Fibroblast of villous mesenchyme (primary cell): ENCODE results near the gene EVX1. TPM values are rescaled to one million over a fixed set of nuclear protein-coding genes. Genes with fewer than 3 reads are reported as not detected.

Experiments
- DNase-seq: peaks from one replicate; pipeline ENCODE4 v3.0.0-alpha.2; 2010; ENCODE audit warnings: low read depth
- H3K4me3 ChIP-seq: 2 replicates; pipeline ENCODE4 v1.5.1; 2011; ENCODE audit warnings: low read depth, mild to moderate bottlenecking, low read length
- CTCF ChIP-seq: IDR thresholded peaks from 2 replicates; pipeline ENCODE4 v1.5.1; 2012; ENCODE audit warnings: low read depth, mild to moderate bottlenecking, low read length; ENCODE audit not compliant: insufficient read depth
- total RNA-seq: library from RNA; depleted of rRNA; stranded (reverse); fragments of >200 nt; gene quantifications from 2 replicates; pipeline ENCODE4 v1.2.3, GENCODE V29; 2012

Gene EVX1
- total RNA-seq, 1 donor: not detected

- DNase-seq: no peak
- TF ChIP-seq CTCF: no peak
- H3K4me3 ChIP-seq: no peak overlapping the region
Observed at GRCh38 chr7:27211764-27212204, 30.8 kb upstream of the EVX1 start.

GRCh38 chr7:27212497-27213432 lies 29.8 kb upstream of the EVX1 start:
- no peak overlapping the region for H3K4me3 ChIP-seq
- TF ChIP-seq CTCF: no peak
- no peak for DNase-seq

GRCh38 chr7:27213433-27214238 lies 29.0 kb upstream of the EVX1 start:
- no peak for DNase-seq
- no peak overlapping the region for H3K4me3 ChIP-seq
- TF ChIP-seq CTCF: no peak

GRCh38 chr7:27214239-27214950 lies 28.2 kb upstream of the EVX1 start:
- H3K4me3 ChIP-seq: no peak overlapping the region
- no peak for TF ChIP-seq CTCF
- no peak for DNase-seq

GRCh38 chr7:27215356-27215755 lies 27.2 kb upstream of the EVX1 start:
- no peak overlapping the region for H3K4me3 ChIP-seq
- no peak for DNase-seq
- TF ChIP-seq CTCF: no peak

- no peak overlapping the region for H3K4me3 ChIP-seq
- TF ChIP-seq CTCF: no peak
- DNase-seq: no peak
Observed at GRCh38 chr7:27217951-27218350, 24.7 kb upstream of the EVX1 start.
